ENCODE data around the gene FCGBP.
"Not testable (repeated sequence)": the region's sequence is repeated elsewhere in the genome, so short reads cannot be mapped to it uniquely, and the experiment has no call there.

FCGBP gene

DNA sequence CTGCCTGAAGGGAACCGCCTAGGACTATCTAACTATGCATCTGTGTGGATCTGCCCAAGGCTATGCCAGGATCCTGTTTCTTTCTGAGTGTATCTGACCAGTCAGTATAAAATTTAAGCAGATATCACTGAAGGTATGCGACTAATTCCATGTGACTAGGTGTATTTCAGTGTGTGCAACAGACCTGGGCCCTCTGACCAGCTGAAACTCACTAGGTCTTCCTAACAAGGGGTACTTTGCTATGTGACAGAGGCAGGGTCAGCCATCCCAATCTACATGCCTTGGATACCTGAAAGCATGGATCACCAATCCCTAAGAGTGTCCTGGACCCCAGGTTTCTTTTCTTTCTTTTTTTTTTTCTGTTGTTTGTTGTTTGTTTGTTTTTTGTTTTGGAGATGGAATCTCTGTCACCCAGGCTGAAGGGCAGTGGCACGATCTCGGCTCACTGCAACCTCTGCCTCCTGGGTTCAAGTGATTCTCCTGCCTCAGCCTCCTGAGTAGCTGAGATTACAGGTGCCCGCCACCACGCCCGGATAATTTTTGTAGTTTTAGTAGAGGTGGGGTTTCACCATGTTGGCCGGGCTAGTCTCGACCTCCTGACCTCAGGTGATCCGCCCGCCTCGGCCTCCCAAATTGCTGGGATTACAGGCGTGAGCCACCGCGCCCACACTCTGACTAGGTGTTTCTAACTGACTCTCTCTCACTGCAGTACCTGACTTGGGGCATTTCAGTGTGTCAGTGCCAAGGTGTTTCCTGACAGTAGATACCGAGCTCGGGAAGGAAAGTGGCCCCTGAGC, 43.5 kb downstream of the FCGBP start:
- DNase-seq (ENCODE audit: low read depth) = no peak

DNA sequence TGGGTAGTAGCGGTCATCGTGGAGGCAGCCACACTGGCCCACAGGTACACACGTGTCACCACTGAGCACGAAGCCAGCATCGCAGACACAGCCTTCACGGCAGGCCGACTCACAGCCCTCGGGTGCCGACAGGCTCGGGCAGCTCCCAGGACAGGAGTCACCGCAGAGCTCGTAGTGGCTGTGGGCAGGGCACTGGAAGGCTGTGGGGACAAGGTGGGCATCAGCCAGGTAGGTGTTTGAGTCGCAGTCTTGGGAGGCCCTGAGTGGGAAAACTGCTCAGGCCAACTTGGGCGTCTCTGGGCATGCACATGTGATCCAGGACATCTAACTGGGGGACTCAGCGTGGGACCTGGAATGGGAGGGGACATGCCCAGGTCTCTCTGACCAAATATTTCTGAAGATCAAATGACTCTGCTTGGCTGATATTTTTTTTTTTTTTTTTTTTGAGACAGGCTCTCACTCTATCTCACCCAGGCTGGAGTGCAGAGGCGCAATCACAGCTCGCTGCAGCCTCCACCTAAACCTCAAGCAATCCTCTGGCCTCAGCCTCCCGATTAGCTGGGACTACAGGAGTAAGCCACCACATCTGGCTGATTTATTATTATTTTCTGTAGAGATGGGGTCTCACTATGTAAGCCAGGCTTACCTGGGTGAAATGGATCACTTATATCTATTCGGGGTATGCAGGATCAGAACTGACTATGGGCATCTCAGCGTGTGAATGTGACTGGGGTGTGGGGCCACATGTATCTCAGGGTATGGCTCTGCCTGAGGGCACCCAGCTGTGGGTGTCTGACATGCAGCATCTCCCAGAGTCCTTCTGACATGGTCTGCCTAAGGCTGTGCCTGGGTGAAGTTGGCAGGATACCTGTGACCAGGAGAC, 44.3 kb downstream of the FCGBP start:
- not testable (repeated sequence) for DNase-seq (ENCODE audit: low read depth)

DNA sequence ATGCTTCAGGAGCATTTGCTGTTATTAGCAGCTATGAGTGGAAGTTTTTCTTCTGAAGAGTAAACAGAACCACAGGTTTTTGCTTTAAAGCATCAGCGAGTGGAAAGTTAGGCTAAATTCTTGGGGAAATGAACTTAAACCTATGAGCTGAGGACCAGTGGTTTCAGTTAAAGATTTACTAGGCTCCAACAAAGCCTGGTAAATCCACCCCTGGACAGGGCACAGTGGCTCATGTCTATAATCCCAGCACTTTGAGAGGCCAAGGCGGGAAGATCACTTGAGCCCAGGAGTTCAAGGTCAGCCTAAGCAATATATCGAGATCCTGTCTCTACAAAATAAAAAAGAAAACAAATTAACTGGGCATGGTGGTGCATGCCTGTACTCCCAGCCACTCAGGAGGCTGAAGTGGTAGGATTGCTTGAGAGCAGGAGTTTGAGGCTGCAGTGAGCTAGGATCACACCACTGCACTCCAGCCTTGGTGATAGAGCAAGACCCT, 46.9 kb downstream of the FCGBP start:
- not testable (repeated sequence) for DNase-seq (ENCODE audit: low read depth)

DNA sequence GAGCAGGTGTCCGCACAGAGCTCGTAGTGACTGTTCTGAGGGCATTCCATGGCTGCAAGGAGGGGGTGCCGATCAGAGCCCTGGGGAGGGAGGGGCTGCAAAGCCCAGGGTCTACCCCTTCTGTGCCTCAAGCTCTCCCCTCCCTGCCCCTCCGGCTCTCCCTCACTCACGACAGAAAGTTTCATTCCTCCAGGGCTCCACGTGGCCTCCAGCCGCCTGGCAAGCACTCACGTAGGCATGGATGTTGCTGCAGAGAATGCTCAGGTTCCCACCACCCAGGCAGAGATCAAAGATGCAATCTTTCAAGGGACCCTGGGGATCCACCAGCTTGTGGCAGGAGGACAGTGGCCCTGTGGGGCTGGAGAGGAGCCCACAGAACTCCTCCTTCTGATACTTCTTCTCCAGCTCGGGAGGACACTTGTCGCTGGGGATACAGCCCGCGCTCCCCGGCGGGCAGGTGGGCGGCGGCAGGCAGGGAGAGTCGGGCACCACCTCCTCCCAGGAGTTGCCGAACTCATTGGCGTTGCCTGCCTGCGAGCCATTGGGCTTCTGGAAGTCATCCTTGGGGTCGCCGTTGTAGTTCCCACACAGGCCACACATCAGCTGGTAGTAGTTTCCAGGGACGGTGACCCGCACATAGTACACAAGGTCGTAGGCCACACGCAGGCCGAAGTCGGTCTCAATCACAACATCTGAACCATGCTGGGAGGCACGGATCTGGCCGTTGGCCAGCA, 48.4 kb downstream of the FCGBP start:
- DNase-seq (ENCODE audit: low read depth) = not testable (repeated sequence)

DNA sequence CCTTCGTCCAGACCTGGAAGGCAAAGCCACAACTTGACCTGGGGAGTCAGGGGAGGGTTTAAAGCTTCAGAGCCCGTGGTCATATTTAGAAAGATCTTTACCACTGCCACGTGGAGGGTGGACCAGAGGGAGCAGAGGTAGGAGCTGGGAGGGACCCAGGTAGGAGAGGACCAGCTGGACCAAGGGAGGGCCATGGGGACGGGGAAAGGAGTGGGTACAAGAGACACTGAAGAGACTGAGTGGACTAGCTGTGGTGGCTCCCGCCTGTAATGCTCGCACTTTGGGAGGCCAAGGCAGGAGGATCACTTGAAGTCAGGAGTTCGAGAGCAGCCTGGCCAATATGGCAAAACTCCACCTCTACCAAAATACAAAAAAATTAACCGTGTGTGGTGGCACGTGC, 49.7 kb downstream of the FCGBP start:
- not testable (repeated sequence) for DNase-seq (ENCODE audit: low read depth)

Data from activated gamma-delta T cell treated with anti-CD3 and anti-CD28 coated beads, Interleukin-2, amount 50 U/mL, for 16 hours (primary cell).